Dermis blood vessel endothelial cell (primary cell): ENCODE data around the gene SLC39A11. TPM values are rescaled to one million over a fixed set of nuclear protein-coding genes. Genes with fewer than 3 reads are reported as not detected.

Source experiments
- DNase-seq: peaks from one replicate; pipeline ENCODE4 v3.0.0; 2010
- total RNA-seq: library from RNA; depleted of rRNA; stranded (reverse); fragments of >200 nt; gene quantifications from 2 replicates; pipeline ENCODE4 v1.2.3, GENCODE V29; 2014

The SLC39A11 gene
- total RNA-seq, 1 donor from 2014 or later: 17.4 TPM

- no peak for DNase-seq
Measured at GRCh38 chr17:72737151-72737690, 355.3 kb downstream of the SLC39A11 start.

GRCh38 chr17:72735592-72735991 lies 356.9 kb downstream of the SLC39A11 start:
- no peak for DNase-seq

GRCh38 chr17:72735048-72735447 lies 357.4 kb downstream of the SLC39A11 start:
- no peak for DNase-seq

- DNase-seq: no peak
Measured at GRCh38 chr17:72734613-72735012, 357.9 kb downstream of the SLC39A11 start.

- no peak for DNase-seq
Measured at GRCh38 chr17:72733619-72734282, 358.7 kb downstream of the SLC39A11 start.

DNA sequence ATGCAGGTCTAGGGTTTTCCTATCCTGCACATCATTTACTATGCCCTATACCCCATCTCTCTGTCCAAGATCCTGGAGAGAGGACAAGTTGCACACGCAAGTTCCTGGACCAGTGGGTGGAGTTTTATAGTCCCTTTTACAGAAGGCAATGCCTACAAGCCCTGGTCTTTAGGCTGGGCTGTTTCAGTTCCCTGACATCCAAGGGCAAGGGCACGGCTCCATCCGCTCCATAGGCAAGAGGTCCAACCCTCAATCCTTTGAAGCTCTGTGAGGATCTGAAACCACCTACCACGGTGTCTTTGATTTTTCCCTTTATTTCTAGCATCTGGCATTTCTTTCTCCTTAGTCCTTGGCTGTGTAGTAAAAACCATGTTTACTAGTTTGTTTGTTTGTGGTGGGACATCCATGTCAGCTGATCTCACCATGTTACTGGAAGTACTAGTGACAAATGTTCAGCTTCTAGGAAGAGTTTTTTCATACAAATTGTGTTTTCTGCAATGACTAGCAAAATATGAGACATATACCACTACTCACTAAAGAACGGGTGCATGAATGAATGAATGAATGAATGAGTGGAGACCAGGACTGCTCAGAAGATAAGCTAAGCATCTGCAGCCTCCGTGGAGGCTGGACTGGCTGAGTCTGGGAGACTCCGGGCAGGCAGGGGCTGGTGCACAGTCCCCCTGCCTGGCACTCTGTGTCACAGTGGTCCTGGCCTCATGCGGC lies 359.4 kb downstream of the SLC39A11 start:
- no peak for DNase-seq

GRCh38 chr17:72730077-72730476 lies 362.4 kb downstream of the SLC39A11 start:
- DNase-seq: no peak

- no peak for DNase-seq
Measured at GRCh38 chr17:72726936-72727335, 365.6 kb downstream of the SLC39A11 start.

DNA sequence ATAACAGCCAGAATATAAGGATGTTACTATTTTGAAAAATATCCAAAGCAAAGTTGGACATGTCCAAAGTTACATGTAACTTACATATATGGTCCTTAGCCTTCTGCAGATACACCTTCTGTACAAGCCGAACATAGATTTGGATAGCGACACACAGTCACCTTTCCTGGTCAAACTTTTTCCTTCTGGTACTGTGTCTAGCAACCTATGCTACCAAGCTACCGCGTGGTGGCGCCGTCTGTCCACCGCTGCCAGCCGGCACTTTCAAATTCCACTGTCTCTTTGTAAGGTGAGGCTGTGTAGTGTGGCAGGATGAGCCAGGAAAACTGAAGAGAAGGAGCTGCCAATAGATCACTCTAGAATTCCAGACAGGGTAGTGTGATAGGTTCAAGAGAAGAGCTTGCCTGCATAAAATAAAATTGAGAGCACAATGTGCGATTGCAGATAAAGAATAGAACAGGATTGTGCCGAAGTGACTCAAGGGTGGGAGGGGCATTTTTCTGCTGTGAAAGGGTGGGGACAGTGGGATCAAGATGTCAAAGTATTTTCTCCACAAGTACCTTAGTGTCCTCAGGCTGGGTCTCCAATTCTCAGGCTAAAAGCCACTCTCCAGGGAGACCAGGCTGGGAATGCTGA lies 366.9 kb downstream of the SLC39A11 start:
- DNase-seq: peak; percentile 76

GRCh38 chr17:72724267-72724666 lies 368.2 kb downstream of the SLC39A11 start:
- DNase-seq: no peak

- DNase-seq: no peak
Measured at GRCh38 chr17:72723711-72724110, 368.8 kb downstream of the SLC39A11 start.

DNA sequence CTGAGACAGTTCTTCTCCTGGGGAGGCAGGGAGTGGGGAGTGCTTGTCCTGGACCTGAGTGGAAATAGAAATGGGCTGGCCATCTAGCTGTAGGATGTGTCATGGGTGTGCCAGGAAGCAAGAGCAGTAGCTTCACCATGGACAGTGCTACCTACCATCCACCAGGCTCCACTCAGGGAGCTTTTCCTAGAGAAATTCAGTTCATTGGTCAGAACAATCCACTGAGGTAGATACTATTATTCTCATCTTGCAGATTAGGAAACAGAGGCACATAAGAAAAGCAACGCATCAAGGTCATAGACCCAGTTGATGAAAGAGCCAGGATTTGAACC lies 372.0 kb downstream of the SLC39A11 start:
- no peak for DNase-seq

GRCh38 chr17:72719578-72720493 lies 372.7 kb downstream of the SLC39A11 start:
- no peak for DNase-seq

DNA sequence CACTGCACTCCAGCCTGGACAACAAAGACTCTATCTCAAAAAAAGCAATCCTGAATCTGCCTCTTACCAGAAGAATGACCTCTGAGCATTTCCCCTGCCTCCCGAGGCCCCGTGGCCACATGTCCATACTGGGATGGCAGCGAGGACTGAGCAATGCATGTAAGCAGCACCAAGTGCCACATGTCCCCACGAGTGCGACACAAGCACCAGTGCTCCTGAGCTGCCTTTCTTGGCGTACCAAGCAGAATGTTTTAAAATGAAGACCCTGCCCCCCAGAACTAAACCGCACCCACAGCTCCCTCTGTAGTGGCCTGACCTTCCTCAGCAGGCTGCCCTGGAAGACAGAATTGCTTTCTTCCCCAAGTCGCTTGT lies 373.3 kb downstream of the SLC39A11 start:
- no peak for DNase-seq

- no peak for DNase-seq
Measured at GRCh38 chr17:72717676-72718075, 374.8 kb downstream of the SLC39A11 start.

GRCh38 chr17:72717276-72717675 lies 375.2 kb downstream of the SLC39A11 start:
- no peak for DNase-seq

GRCh38 chr17:72715906-72716572 lies 376.4 kb downstream of the SLC39A11 start:
- peak; percentile 53 for DNase-seq

DNA sequence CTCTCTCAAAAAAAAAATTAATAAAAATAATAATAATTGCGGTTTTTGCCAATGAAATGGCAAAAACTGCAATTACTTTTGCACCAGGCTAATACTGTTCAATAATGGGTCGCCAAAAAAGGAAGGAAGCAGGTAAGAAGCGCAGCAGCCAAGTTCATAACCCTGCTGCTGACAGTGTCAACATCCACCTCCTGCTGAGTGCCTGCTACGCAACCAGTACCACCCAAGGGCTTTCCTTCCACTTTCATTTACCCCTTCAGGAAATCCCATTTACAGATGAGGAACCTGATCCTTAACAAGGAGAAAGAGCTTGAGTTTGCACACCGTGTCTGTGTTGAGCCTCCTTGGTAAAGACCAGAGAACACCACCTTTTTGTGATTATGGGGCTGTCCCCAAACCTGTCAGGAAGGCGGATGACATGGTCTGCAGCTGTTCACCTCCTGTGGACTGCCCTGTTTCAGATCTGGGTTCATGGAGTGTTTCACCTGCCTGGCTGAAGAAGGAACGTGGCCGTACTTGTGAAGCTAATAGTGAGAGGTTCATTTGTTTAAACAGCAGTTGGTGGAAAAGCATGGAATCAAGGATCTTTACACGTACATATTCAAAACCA lies 378.0 kb downstream of the SLC39A11 start:
- no peak for DNase-seq

DNA sequence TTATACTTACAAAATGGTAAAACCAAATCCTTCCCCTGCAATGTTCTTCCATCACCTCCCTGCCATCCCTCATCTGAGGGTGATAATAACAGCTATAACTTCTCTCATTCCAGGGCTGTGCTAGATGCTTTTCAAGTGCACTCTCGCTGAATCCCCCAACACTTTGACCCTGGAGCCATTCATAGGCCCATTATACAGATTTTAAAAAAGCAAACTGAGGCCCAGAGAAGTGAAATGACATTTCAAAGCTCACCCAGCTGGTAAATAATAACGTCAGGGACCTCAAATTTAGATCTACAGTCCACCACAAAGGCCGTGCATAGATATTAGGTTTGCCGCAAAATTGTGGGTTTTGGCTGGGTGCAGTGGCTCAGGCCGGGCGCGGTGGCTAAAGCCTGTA lies 378.8 kb downstream of the SLC39A11 start:
- DNase-seq: no peak

GRCh38 chr17:72711521-72712310 lies 380.8 kb downstream of the SLC39A11 start:
- no peak for DNase-seq

DNA sequence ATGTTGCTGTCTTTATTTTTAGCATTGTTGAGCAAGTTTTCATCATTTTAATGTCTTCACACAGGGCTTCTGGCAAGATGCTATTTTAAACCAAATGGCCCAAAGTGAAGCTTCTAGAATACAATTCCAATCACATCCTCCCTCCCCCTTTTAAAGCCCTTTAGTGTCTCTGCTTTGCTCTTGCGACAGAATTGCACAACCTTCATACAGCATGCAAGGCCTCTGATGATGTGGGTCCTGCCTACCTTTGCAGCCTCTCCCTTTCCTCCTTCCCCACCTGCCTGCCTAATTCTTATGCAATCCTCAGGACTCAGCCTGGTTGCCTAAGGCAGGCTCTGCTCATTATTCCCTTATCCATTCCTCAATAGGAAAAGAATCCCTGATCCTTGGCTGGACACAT lies 381.7 kb downstream of the SLC39A11 start:
- DNase-seq: no peak
